CD14-positive monocyte (primary cell): ENCODE data around the gene MTHFR. TPM values are rescaled to one million over a fixed set of nuclear protein-coding genes. Genes with fewer than 3 reads are reported as not detected.
A peak's percentile ranks its signal among the peaks of the same experiment; 100 is the strongest.

Experiments
- DNase-seq, 3 donors: peaks; one replicate each; pipeline ENCODE4 v3.0.0-alpha.2; 2011 to 2022
- H2AFZ ChIP-seq: 2 replicates; pipeline ENCODE4 v1.6.0; 2012; ENCODE audit warnings: mild to moderate bottlenecking, low read depth, low read length, inconsistent platforms; ENCODE audit not compliant: insufficient read depth, poor library complexity, severe bottlenecking
- H3K27ac ChIP-seq, 2 donors: 1 replicate in 1 of 2; 2 replicates in 1 of 2; pipeline ENCODE4 v1.5.1; 2012 to 2013; ENCODE audit warnings: low read length in 2 of 2, control low read depth in 1 of 2, inconsistent platforms in 1 of 2, low read depth in 1 of 2, mild to moderate bottlenecking in 1 of 2
- H3K27me3 ChIP-seq, 2 donors: one replicate each; pipeline versions ENCODE4 v1.6.0 to v1.6.1; 2011 to 2013; ENCODE audit warnings: low read length in 2 of 2; ENCODE audit not compliant: control insufficient read depth in 2 of 2, insufficient read depth in 2 of 2
- H3K36me3 ChIP-seq, 2 donors: replicated peaks in 1 of 2; 1 replicate in 1 of 2; 2 replicates in 1 of 2; pipeline versions ENCODE4 v1.5.1 to v1.6.1; 2012 to 2013; ENCODE audit warnings: low read length in 2 of 2, control low read depth in 1 of 2, inconsistent platforms in 1 of 2, mild to moderate bottlenecking in 1 of 2; ENCODE audit not compliant: insufficient read depth in 2 of 2, control insufficient read depth in 1 of 2
- H3K4me1 ChIP-seq, 2 donors: 1 replicate in 1 of 2; 2 replicates in 1 of 2; pipeline versions ENCODE4 v1.5.1 to v1.6.1; 2012 to 2013; ENCODE audit warnings: low read length in 2 of 2, control low read depth in 1 of 2, inconsistent platforms in 1 of 2, mild to moderate bottlenecking in 1 of 2, moderate library complexity in 1 of 2; ENCODE audit not compliant: insufficient read depth in 2 of 2, control insufficient read depth in 1 of 2
- H3K4me2 ChIP-seq: replicated peaks from 2 replicates; pipeline ENCODE3; 2012; ENCODE audit warnings: low read length, moderate library complexity, mild to moderate bottlenecking; ENCODE audit not compliant: poor library complexity, severe bottlenecking; ENCODE audit errors: extremely low read depth
- H3K4me3 ChIP-seq, 3 experiments: fragments of 200-600 bp in 1 of 3; sonication (generic) in 1 of 3; replicated peaks in 1 of 3; 1 replicate in 2 of 3; 2 replicates in 1 of 3; pipeline ENCODE4 v1.5.1; 2011 to 2013; ENCODE audit warnings: low read length in 3 of 3, mild to moderate bottlenecking in 3 of 3, control low read depth in 2 of 3, low read depth in 2 of 3, inconsistent platforms in 1 of 3, moderate library complexity in 1 of 3
- H3K79me2 ChIP-seq: 2 replicates; pipeline ENCODE4 v1.6.0; 2012; ENCODE audit warnings: mild to moderate bottlenecking, control low read depth, inconsistent platforms, low read length, moderate library complexity; ENCODE audit not compliant: insufficient read depth
- H3K9ac ChIP-seq: 2 replicates; pipeline ENCODE4 v1.6.0; 2017; ENCODE audit warnings: low read length, mild to moderate bottlenecking; ENCODE audit not compliant: insufficient read depth, poor library complexity, severe bottlenecking
- H3K9me3 ChIP-seq, 2 donors: replicated peaks in 1 of 2; 1 replicate in 1 of 2; 2 replicates in 1 of 2; pipeline versions ENCODE4 v1.5.1 to v1.6.1; 2012 to 2013; ENCODE audit warnings: low read length in 2 of 2, control low read depth in 1 of 2; ENCODE audit not compliant: control insufficient read depth in 1 of 2, insufficient read depth in 1 of 2
- H4K20me1 ChIP-seq: 2 replicates; pipeline ENCODE4 v1.6.0; 2012; ENCODE audit warnings: mild to moderate bottlenecking, low read length, control low read depth, moderate library complexity; ENCODE audit not compliant: insufficient read depth
- H3K27ac Mint-ChIP-seq, 7 donors: one replicate each; pipeline ENCODE4 v1.8.0; 2020; ENCODE audit warnings: mild to moderate bottlenecking in 7 of 7, mixed read lengths in 7 of 7, moderate library complexity in 6 of 7, inconsistent platforms in 2 of 7
- H3K27me3 Mint-ChIP-seq, 3 donors: one replicate each; pipeline ENCODE4 v1.8.0; 2021 to 2022; ENCODE audit warnings: low read depth in 3 of 3, mild to moderate bottlenecking in 3 of 3, mixed read lengths in 3 of 3, moderate library complexity in 3 of 3, inconsistent platforms in 1 of 3
- H3K36me3 Mint-ChIP-seq, 2 donors: one replicate each; pipeline ENCODE4 v1.8.0; 2020; ENCODE audit warnings: mixed read lengths in 2 of 2, inconsistent platforms in 1 of 2, mild to moderate bottlenecking in 1 of 2
- H3K4me1 Mint-ChIP-seq: one replicate; pipeline ENCODE4 v1.8.0; 2020; ENCODE audit warnings: mild to moderate bottlenecking, mixed read lengths
- H3K4me3 Mint-ChIP-seq, 2 donors: one replicate each; pipeline ENCODE4 v1.8.0; 2020; ENCODE audit warnings: mild to moderate bottlenecking in 2 of 2, mixed read lengths in 2 of 2, moderate library complexity in 1 of 2
- H3K9me3 Mint-ChIP-seq, 7 donors: one replicate each; pipeline ENCODE4 v1.8.0; 2020 to 2022; ENCODE audit warnings: mixed read lengths in 7 of 7, mild to moderate bottlenecking in 6 of 7, moderate library complexity in 6 of 7, inconsistent platforms in 2 of 7
- CTCF ChIP-seq: fragments of 200-600 bp; IDR thresholded peaks from one replicate; pipeline ENCODE4 v1.8.0; 2022; ENCODE audit warnings: antibody characterized with exemption, mild to moderate bottlenecking
- WGBS: methylation state at CpG from one replicate; pipeline ENCODE4 v1.1.5; 2013; ENCODE audit warnings: missing lambda C conversion rate; ENCODE audit not compliant: insufficient coverage; 5-methylcytosine and 5-hydroxymethylcytosine counted together
- intact Hi-C, 2 donors: fragments of 100-400 bp; cut with micrococcal nuclease; formaldehyde crosslinking; loops; one replicate each; pipeline versions ENCODE4 v1.15.0 to v1.15.1; 2023
- polyA plus RNA-seq, 3 donors: library from polyadenylated mRNA; depleted of rRNA in 1 of 3; unstranded in 2 of 3; stranded (reverse) in 1 of 3; fragments of 300-500 nt in 2 of 3; fragments of >200 nt in 1 of 3; fragmentation: Illumina TruSeq in 2 of 3; gene quantifications; 1 replicate in 2 of 3; 2 replicates in 1 of 3; pipeline ENCODE4 v1.2.3, GENCODE V29; 2012 to 2021

Gene MTHFR
- polyA plus RNA-seq, 3 donors = 4.5 to 41.9 (median 8.5) TPM

GRCh38 chr1:11770011-11770410, 35.8 kb downstream of the MTHFR start:
- no peak overlapping the region for H3K4me3 ChIP-seq
- H3K4me2 ChIP-seq = no peak overlapping the region
- H3K27ac ChIP-seq = no peak overlapping the region
- H3K4me1 Mint-ChIP-seq = peaks cover 6% of the 10 kb centered on the region
- H3K36me3 Mint-ChIP-seq = no peaks in the 10 kb centered on the region
- H2AFZ ChIP-seq = no peak overlapping the region
- H3K9me3 Mint-ChIP-seq = no peaks in the 10 kb centered on the region
- H3K9me3 ChIP-seq = no peaks in the 10 kb centered on the region
- H3K4me3 Mint-ChIP-seq = no peak overlapping the region
- intact Hi-C loops = no loop called here
- no peaks in the 10 kb centered on the region for H3K36me3 ChIP-seq
- H3K27me3 Mint-ChIP-seq = peaks cover 0 to 5% (median 0%) of the 10 kb centered on the region in 3 donors
- no peaks in the 10 kb centered on the region for H3K79me2 ChIP-seq
- H3K27me3 ChIP-seq = no peaks in the 10 kb centered on the region
- H3K9ac ChIP-seq = no peak overlapping the region
- H3K27ac Mint-ChIP-seq = no peak overlapping the region
- no peaks in the 10 kb centered on the region for H4K20me1 ChIP-seq
- peaks cover 4 to 10% of the 10 kb centered on the region in 2 donors for H3K4me1 ChIP-seq
- DNase-seq = no peak
- no peak for TF ChIP-seq CTCF

DNA sequence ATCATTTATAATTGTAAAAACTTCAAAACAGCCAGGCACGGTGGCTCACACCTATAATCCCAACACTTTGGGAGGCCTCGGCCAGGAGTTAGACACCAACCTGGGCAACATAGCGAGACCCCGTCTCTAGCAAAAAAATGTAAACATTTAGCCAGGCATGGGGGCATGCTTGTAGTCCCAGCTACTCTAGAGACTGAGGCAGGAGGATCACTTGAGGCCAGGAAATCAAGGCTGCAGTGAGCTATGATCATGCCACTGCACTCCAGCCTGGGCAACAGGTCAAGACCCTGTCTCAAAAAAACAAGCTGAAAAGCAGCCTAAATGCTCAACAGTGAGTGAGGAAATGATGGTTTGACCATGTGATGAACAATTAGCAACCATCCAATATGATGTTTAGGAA, 36.5 kb downstream of the MTHFR start:
- Mint-ChIP-seq H3K4me1 (peaks cover 6% of the 10 kb centered on the region), H3K36me3 (no peaks in the 10 kb centered on the region), H3K9me3 (no peaks in the 10 kb centered on the region), H3K27me3 (peaks cover 0 to 5% (median 0%) of the 10 kb centered on the region in 3 donors), H3K4me3 (no peak overlapping the region), H3K27ac (no peak overlapping the region)
- no peak overlapping the region for H2AFZ ChIP-seq
- no peaks in the 10 kb centered on the region for H4K20me1 ChIP-seq
- no peak overlapping the region for H3K4me2 ChIP-seq
- no peaks in the 10 kb centered on the region for H3K9me3 ChIP-seq
- H3K27me3 ChIP-seq = no peaks in the 10 kb centered on the region
- DNase-seq = no peak
- no peaks in the 10 kb centered on the region for H3K36me3 ChIP-seq
- peak overlapping the region; percentile 36 for H3K9ac ChIP-seq
- WGBS = 90% methylated on average over 3 of the region's 4 CpGs
- no peak overlapping the region for H3K27ac ChIP-seq
- H3K4me1 ChIP-seq = peaks cover 4 to 10% of the 10 kb centered on the region in 2 donors
- intact Hi-C loops = no loop called here
- H3K79me2 ChIP-seq = no peaks in the 10 kb centered on the region
- TF ChIP-seq CTCF = no peak
- no peak overlapping the region for H3K4me3 ChIP-seq
